ENCODE data around the gene SYNGR1.

SYNGR1 gene

DNA sequence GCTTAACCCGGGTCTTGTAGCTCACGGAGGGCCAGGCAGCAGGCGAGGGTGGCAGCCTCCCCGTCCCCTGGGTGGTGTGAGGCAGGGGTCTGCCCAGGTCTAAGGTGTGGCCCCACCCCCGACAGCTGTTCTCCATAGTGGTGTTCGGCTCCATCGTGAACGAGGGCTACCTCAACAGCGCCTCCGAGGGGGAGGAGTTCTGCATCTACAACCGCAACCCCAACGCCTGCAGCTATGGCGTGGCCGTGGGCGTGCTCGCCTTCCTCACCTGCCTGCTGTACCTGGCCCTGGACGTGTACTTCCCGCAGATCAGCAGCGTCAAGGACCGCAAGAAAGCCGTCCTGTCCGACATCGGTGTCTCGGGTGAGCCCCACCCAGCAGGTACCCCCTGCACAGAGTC, 24.4 kb downstream of the SYNGR1 start:
- no peak overlapping the region for H3K4me3 ChIP-seq (ENCODE audit: low read depth, low read length)
- TF ChIP-seq, protein P1, sequence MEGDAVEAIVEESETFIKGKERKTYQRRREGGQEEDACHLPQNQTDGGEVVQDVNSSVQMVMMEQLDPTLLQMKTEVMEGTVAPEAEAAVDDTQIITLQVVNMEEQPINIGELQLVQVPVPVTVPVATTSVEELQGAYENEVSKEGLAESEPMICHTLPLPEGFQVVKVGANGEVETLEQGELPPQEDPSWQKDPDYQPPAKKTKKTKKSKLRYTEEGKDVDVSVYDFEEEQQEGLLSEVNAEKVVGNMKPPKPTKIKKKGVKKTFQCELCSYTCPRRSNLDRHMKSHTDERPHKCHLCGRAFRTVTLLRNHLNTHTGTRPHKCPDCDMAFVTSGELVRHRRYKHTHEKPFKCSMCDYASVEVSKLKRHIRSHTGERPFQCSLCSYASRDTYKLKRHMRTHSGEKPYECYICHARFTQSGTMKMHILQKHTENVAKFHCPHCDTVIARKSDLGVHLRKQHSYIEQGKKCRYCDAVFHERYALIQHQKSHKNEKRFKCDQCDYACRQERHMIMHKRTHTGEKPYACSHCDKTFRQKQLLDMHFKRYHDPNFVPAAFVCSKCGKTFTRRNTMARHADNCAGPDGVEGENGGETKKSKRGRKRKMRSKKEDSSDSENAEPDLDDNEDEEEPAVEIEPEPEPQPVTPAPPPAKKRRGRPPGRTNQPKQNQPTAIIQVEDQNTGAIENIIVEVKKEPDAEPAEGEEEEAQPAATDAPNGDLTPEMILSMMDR (IDR thresholded peaks at IDR 0.05; ENCODE audit: insufficient read depth, low read depth, low read length, missing control alignments), result no peak
- DNase-seq (ENCODE audit: low read depth), result no peak

DNA sequence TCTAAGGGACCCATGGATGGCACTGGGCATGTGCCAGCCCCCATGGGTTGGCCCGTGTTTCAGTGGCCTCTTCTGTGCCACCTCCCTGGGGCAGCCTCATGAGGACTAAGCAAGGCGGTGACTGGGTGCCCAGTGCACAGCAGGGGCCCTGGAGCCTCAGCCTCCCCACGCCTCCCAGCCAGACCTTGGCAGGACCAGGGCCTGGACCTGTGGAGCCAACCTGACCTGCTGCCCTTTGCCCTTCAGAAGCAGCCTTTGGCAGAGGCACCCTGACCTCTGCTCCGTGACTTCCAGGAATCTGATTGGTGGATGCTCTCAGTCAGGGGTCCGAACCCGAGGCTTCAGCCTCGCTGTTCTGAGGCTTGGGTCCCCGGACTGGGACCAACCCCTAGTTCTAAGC, 25.0 kb downstream of the SYNGR1 start:
- TF ChIP-seq, protein P1 (IDR thresholded peaks at IDR 0.05; ENCODE audit: insufficient read depth, low read depth, low read length, missing control alignments), result no peak
- no peak overlapping the region for H3K4me3 ChIP-seq (ENCODE audit: low read depth, low read length)
- DNase-seq (ENCODE audit: low read depth), result no peak

DNA sequence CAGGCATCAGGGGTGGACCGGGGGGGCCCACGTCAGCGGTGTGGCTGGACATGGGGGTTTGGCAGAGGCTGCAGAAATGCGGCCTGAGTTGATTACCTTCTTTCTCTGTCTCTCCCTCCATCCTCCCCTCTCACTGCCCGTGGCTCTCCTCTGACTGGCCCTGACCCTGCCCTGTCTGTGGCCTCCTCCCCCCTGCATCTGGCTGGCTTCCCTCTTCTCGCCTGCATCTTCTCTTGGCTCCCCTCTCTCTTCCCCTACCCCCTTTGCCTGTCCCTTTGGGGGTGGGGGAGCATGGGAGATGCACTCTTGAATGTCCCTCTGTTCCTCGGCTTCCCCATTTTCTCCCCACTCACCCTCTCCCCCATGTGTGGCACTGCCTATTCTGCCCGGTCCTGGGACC, 25.9 kb downstream of the SYNGR1 start:
- DNase-seq (ENCODE audit: low read depth), result no peak
- TF ChIP-seq, protein P1 (IDR thresholded peaks at IDR 0.05; ENCODE audit: insufficient read depth, low read depth, low read length, missing control alignments), result no peak
- H3K4me3 ChIP-seq (ENCODE audit: low read depth, low read length), result no peak overlapping the region

DNA sequence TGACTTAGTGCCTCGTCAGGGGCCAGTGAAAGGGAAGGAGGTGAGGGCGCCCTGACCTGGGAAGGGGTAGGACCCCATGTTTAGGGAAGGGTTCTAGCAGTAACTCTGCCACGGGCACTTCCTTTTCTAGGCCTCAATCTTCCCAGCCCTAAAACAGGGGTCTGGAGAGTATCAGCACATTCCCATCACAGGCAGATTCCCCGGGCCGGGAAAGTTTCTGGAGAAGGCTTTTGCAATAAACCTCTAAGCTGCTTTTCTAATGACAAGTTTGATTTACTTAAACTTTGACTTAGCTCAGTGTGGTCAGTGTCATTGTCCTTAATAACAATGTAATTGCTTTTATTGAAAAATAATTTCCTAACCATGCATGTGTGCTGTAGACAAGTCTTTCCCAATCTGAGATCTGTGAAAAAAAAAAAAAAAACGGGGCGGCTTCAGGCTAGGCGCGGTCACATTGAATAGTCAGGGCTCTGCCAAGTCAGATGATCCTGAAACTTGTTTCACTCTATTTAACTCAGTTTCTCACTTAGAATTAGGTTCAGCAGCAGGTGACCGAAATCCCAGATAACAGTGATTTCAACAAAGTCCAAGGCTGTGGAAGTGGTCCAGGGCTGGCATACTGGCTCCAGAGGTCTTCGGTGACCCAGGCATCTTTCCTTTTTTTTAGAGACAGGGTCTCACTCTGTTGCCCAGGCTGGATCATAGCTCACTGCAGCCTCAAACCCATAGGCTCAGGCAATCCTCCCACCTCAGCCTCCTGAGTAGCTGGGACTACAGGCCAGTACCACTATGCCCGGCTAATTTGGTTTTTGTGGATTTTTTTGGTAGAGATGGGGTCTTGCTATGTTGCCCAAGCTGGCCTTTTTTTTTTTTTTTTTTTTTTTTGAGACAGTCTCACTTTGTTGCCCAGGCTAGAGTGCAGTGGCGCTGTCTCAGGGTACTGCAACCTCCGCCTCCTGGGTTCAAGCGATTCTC, 30.3 kb downstream of the SYNGR1 start:
- TF ChIP-seq, protein P1 (IDR thresholded peaks at IDR 0.05; ENCODE audit: insufficient read depth, low read depth, low read length, missing control alignments), result no peak
- H3K4me3 ChIP-seq (ENCODE audit: low read depth, low read length), result no peak overlapping the region
- DNase-seq (ENCODE audit: low read depth), result no peak

DNA sequence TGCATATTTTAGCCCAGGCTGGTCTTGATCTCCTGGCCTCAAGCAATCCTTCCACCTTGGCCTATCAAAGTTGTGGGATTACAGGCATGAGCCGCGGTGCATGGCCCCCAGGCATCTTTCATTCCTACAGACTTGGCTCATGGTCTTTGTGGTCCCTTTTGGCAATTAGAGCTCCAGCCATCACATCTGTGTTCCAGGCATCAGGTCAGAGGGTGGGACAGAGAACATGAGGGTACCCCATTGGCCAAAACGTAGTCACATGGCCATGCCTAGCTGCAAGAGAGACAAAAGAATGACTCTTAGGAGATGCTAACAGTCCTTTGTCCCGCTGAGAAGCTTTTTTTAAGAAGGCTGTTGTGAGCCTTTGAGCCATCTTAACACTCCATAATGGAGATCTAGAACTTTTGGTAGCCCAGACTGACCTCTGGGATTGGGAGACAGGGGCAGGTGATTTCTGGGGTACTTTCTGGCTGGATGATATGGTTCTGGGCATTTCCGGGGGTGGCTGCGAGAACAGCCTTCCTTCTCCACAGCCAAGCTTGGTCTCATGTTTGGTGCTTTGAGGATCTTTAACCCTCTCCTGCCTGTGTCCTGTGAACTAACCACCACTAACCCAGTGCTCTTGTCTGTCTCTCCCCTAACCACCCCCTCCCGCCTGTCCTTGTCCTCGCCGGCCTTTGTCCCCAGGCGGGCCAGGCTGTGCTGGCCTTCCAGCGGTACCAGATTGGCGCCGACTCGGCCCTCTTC, 31.4 kb downstream of the SYNGR1 start:
- no peak for DNase-seq (ENCODE audit: low read depth)
- TF ChIP-seq, protein P1 (IDR thresholded peaks at IDR 0.05; ENCODE audit: insufficient read depth, low read depth, low read length, missing control alignments), result no peak
- H3K4me3 ChIP-seq (ENCODE audit: low read depth, low read length), result no peak overlapping the region

DNA sequence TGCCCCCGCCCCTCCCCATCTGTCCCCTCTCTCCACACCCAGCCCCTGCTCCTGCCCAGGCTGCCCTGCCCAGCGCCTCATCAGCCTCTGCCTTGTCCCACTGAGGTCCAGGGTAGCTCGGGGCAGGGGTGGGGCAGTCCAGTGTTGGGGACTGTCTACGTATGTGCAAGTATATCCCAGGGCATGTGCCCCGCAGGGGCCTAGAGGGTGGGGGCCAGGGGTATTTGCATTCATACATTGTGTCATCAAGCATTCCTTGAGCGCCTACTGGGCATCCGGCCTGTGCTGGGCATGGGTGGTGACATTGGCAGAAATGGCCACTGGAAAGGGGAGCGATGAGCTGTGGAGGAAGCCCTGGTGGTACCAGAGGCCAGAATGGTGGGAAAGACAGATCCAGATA, 32.1 kb downstream of the SYNGR1 start:
- TF ChIP-seq, protein P1 (IDR thresholded peaks at IDR 0.05; ENCODE audit: insufficient read depth, low read depth, low read length, missing control alignments), result no peak
- H3K4me3 ChIP-seq (ENCODE audit: low read depth, low read length), result no peak overlapping the region
- no peak for DNase-seq (ENCODE audit: low read depth)

Data from GM12865 (cell line).